ENCODE results near the gene KCNH1.

The KCNH1 gene

GRCh38 chr1:210677533-210677932, 456.4 kb downstream of the KCNH1 start:
- no peak for DNase-seq (ENCODE audit: extremely low read depth, insufficient read length)
- Histone ChIP-seq H3K4me3 (replicated peaks; ENCODE audit: low read depth, low read length) (no peak overlapping the region), H3K36me3 (ENCODE audit: control insufficient read depth, insufficient read depth, low read length) (no peaks in the 10 kb centered on the region), H3K27me3 (replicated peaks; ENCODE audit: control insufficient read depth, insufficient read depth, low read length) (no peaks in the 10 kb centered on the region)
- no peak for TF ChIP-seq CTCF (IDR thresholded peaks at IDR 0.05; ENCODE audit: insufficient read depth, low read length, poor library complexity, severe bottlenecking)

- Histone ChIP-seq H3K27me3 (replicated peaks; ENCODE audit: control insufficient read depth, insufficient read depth, low read length) (no peaks in the 10 kb centered on the region), H3K36me3 (ENCODE audit: control insufficient read depth, insufficient read depth, low read length) (no peaks in the 10 kb centered on the region), H3K4me3 (replicated peaks; ENCODE audit: low read depth, low read length) (no peak overlapping the region)
- no peak for DNase-seq (ENCODE audit: extremely low read depth, insufficient read length)
- no peak for TF ChIP-seq CTCF (IDR thresholded peaks at IDR 0.05; ENCODE audit: insufficient read depth, low read length, poor library complexity, severe bottlenecking)
These were observed 457.4 kb downstream of the KCNH1 start for GRCh38 chr1:210676539-210676938.

- DNase-seq (ENCODE audit: extremely low read depth, insufficient read length): no peak
- H3K27me3 ChIP-seq (replicated peaks; ENCODE audit: control insufficient read depth, insufficient read depth, low read length): no peaks in the 10 kb centered on the region
- TF ChIP-seq CTCF (IDR thresholded peaks at IDR 0.05; ENCODE audit: insufficient read depth, low read length, poor library complexity, severe bottlenecking): no peak
These were observed 459.8 kb downstream of the KCNH1 start for GRCh38 chr1:210674151-210674550.

GRCh38 chr1:210669951-210670350, 464.0 kb downstream of the KCNH1 start:
- no peak for DNase-seq (ENCODE audit: extremely low read depth, insufficient read length)
- no peak overlapping the region for H3K4me3 ChIP-seq (replicated peaks; ENCODE audit: low read depth, low read length)
- no peak for TF ChIP-seq CTCF (IDR thresholded peaks at IDR 0.05; ENCODE audit: insufficient read depth, low read length, poor library complexity, severe bottlenecking)
- H3K27me3 ChIP-seq (replicated peaks; ENCODE audit: control insufficient read depth, insufficient read depth, low read length): no peaks in the 10 kb centered on the region
- H3K36me3 ChIP-seq (ENCODE audit: control insufficient read depth, insufficient read depth, low read length): no peaks in the 10 kb centered on the region

More at GRCh38 chr1:210674151-210674550, 459.8 kb downstream of the KCNH1 start:
- Histone ChIP-seq H3K4me3 (replicated peaks; ENCODE audit: low read depth, low read length) (no peak overlapping the region), H3K36me3 (ENCODE audit: control insufficient read depth, insufficient read depth, low read length) (no peaks in the 10 kb centered on the region)

GRCh38 chr1:210663730-210664573, 470.0 kb downstream of the KCNH1 start:
- H3K4me3 ChIP-seq (replicated peaks; ENCODE audit: low read depth, low read length): no peak overlapping the region
- no peak for DNase-seq (ENCODE audit: extremely low read depth, insufficient read length)
- TF ChIP-seq CTCF (IDR thresholded peaks at IDR 0.05; ENCODE audit: insufficient read depth, low read length, poor library complexity, severe bottlenecking): no peak
- no peaks in the 10 kb centered on the region for H3K27me3 ChIP-seq (replicated peaks; ENCODE audit: control insufficient read depth, insufficient read depth, low read length)
- no peaks in the 10 kb centered on the region for H3K36me3 ChIP-seq (ENCODE audit: control insufficient read depth, insufficient read depth, low read length)
